IMR-90 (cell line): ENCODE data around the gene SLC34A3. TPM values are rescaled to one million over a fixed set of nuclear protein-coding genes. Genes with fewer than 3 reads are reported as not detected.

ENCODE experiments used
- ATAC-seq: fragments of 200-7000 bp; cut with Tn5 transposase; 2 replicates; pipeline ENCODE4 v1.9.1; 2020; ENCODE audit warnings: low read depth, mild to moderate bottlenecking, moderate library complexity
- BruUV-seq: library from RNA; stranded (reverse); fragments of 400-500 nt; replicated peaks from 2 replicates; lab custom pipeline; 2021; lab: Mats Ljungman, UMichigan
- CTCF ChIA-PET: fragments of 300-600 bp; formaldehyde crosslinking; extraction: SDS; loops from one replicate; lab custom pipeline; 2021; ENCODE audit warnings: antibody characterized with exemption; lab: Yijun Ruan, JAX
- POLR2A ChIA-PET: fragments of 300-600 bp; sonication (Branson Sonifier 250); formaldehyde crosslinking; loops from one replicate; lab custom pipeline; 2022; ENCODE audit warnings: antibody characterized with exemption; ENCODE audit not compliant: unreplicated experiment; lab: Charles Lee
- DNase-seq: peaks from one replicate; pipeline ENCODE4 v3.0.0; 2013
- H2AFZ ChIP-seq: replicated peaks from 2 replicates; pipeline ENCODE3; 2013; ENCODE audit warnings: low read length, mild to moderate bottlenecking; ENCODE audit not compliant: poor library complexity
- H2AK5ac ChIP-seq: 2 replicates; pipeline ENCODE4 v1.6.1; 2013; ENCODE audit warnings: low read depth, low read length, inconsistent platforms
- H2AK9ac ChIP-seq: replicated peaks from 2 replicates; pipeline ENCODE3; 2013; ENCODE audit warnings: mild to moderate bottlenecking, low read depth, low read length, moderate library complexity; ENCODE audit not compliant: poor library complexity
- H2BK120ac ChIP-seq: 2 replicates; pipeline ENCODE4 v1.6.1; 2013; ENCODE audit warnings: low read depth, low read length, inconsistent platforms
- H2BK15ac ChIP-seq: 3 replicates; pipeline ENCODE4 v1.6.1; 2013; ENCODE audit warnings: low read depth, low read length, inconsistent platforms
- H2BK20ac ChIP-seq: 2 replicates; pipeline ENCODE4 v1.6.1; 2013; ENCODE audit warnings: low read depth, mild to moderate bottlenecking, inconsistent platforms, low read length, moderate library complexity
- H2BK5ac ChIP-seq: 2 replicates; pipeline ENCODE4 v1.6.1; 2013; ENCODE audit warnings: mild to moderate bottlenecking, low read depth, low read length, inconsistent platforms; ENCODE audit not compliant: poor library complexity, severe bottlenecking
- H3K14ac ChIP-seq: replicated peaks from 2 replicates; pipeline ENCODE4 v1.6.1; 2013; ENCODE audit warnings: low read depth, low read length, inconsistent platforms
- H3K18ac ChIP-seq: 2 replicates; pipeline ENCODE4 v1.6.1; 2013; ENCODE audit warnings: low read depth, low read length, control low read depth
- H3K23ac ChIP-seq: 2 replicates; pipeline ENCODE4 v1.6.1; 2013; ENCODE audit warnings: low read depth, low read length, inconsistent platforms
- H3K27ac ChIP-seq: 2 replicates; pipeline ENCODE4 v1.5.1; 2013; ENCODE audit warnings: mild to moderate bottlenecking, control low read depth, low read length; ENCODE audit not compliant: insufficient read depth
- H3K27me3 ChIP-seq: 2 replicates; pipeline ENCODE4 v1.6.1; 2013; ENCODE audit warnings: low read length; ENCODE audit not compliant: control insufficient read depth, insufficient read depth
- H3K36me3 ChIP-seq: 2 replicates; pipeline ENCODE4 v1.6.1; 2013; ENCODE audit warnings: low read length, mixed read lengths; ENCODE audit not compliant: control insufficient read depth, insufficient read depth
- H3K4ac ChIP-seq: 2 replicates; pipeline ENCODE4 v1.6.1; 2013; ENCODE audit warnings: low read depth, low read length, inconsistent platforms
- H3K4me1 ChIP-seq: 2 replicates; pipeline ENCODE4 v1.6.1; 2013; ENCODE audit warnings: low read length, mixed read lengths; ENCODE audit not compliant: control insufficient read depth, insufficient read depth
- H3K4me2 ChIP-seq: 2 replicates; pipeline ENCODE4 v1.6.1; 2013; ENCODE audit warnings: low read depth, mild to moderate bottlenecking, control low read depth, low read length, moderate library complexity
- H3K4me3 ChIP-seq: 2 replicates; pipeline ENCODE4 v1.5.1; 2013; ENCODE audit warnings: low read depth, mild to moderate bottlenecking, control low read depth, low read length, moderate library complexity; ENCODE audit not compliant: insufficient read depth
- H3K56ac ChIP-seq: 2 replicates; pipeline ENCODE4 v1.6.1; 2013; ENCODE audit warnings: low read length, inconsistent platforms; ENCODE audit not compliant: insufficient read depth; ENCODE audit errors: extremely low read depth
- H3K79me1 ChIP-seq, 2 experiments: 2 replicates each; pipeline ENCODE4 v1.6.1; 2013; ENCODE audit warnings: low read length in 2 of 2, inconsistent platforms in 1 of 2, low read depth in 1 of 2
- H3K9ac ChIP-seq: 2 replicates; pipeline ENCODE4 v1.6.1; 2013; ENCODE audit warnings: low read depth, low read length, control low read depth
- H3K9me1 ChIP-seq: 2 replicates; pipeline ENCODE4 v1.6.1; 2013; ENCODE audit warnings: low read length, inconsistent platforms; ENCODE audit not compliant: insufficient read depth
- H3K9me3 ChIP-seq: 2 replicates; pipeline ENCODE4 v1.6.1; 2013; ENCODE audit warnings: low read length; ENCODE audit not compliant: control insufficient read depth, insufficient read depth
- H4K20me1 ChIP-seq: 2 replicates; pipeline ENCODE4 v1.6.1; 2013; ENCODE audit warnings: low read length, inconsistent platforms; ENCODE audit not compliant: insufficient read depth
- H4K5ac ChIP-seq: 2 replicates; pipeline ENCODE4 v1.6.1; 2013; ENCODE audit warnings: mild to moderate bottlenecking, low read depth, low read length, control low read depth
- H4K8ac ChIP-seq, 2 experiments: 2 replicates each; pipeline ENCODE4 v1.6.1; 2013; ENCODE audit warnings: low read depth in 2 of 2, low read length in 2 of 2, control low read depth in 1 of 2, inconsistent platforms in 1 of 2
- H4K91ac ChIP-seq: 2 replicates; pipeline ENCODE4 v1.6.1; 2013; ENCODE audit warnings: low read depth, low read length, inconsistent platforms; ENCODE audit not compliant: insufficient read depth
- CEBPB ChIP-seq: IDR thresholded peaks from 2 replicates; pipeline ENCODE4 v1.6.1; 2012; ENCODE audit warnings: low read depth, low read length, improper control_type of control experiment
- CHD1 ChIP-seq: IDR thresholded peaks from 2 replicates; pipeline ENCODE4 v1.6.1; 2012; ENCODE audit warnings: low read depth, low read length, improper control_type of control experiment
- FOS ChIP-seq: fragments of 150-350 bp; IDR thresholded peaks from 2 replicates; pipeline ENCODE4 v1.6.1; 2016; ENCODE audit warnings: low read depth, low read length
- MAZ ChIP-seq: IDR thresholded peaks from 2 replicates; pipeline ENCODE4 v1.6.1; 2012; ENCODE audit warnings: low read depth, mild to moderate bottlenecking, low read length, improper control_type of control experiment, moderate library complexity, borderline replicate concordance
- RAD21 ChIP-seq: IDR thresholded peaks from 2 replicates; pipeline ENCODE4 v1.6.1; 2012; ENCODE audit warnings: low read length, improper control_type of control experiment
- RCOR1 ChIP-seq: IDR thresholded peaks from 2 replicates; pipeline ENCODE4 v1.6.1; 2012; ENCODE audit warnings: mild to moderate bottlenecking, low read length, improper control_type of control experiment; ENCODE audit not compliant: insufficient replicate concordance
- WGBS, 2 experiments: methylation state at CpG; one replicate each; pipeline versions ENCODE4 v1.1.5 to v1.1.7; 2013; ENCODE audit warnings: missing lambda C conversion rate in 2 of 2; ENCODE audit not compliant: insufficient read length in 1 of 2; ENCODE audit errors: extremely low coverage in 2 of 2; 5-methylcytosine and 5-hydroxymethylcytosine counted together
- dilution Hi-C: fragments of 300-500 bp; cut with HindIII; formaldehyde crosslinking; loops from one replicate; pipeline ENCODE4 v1.14.3; 2018; ENCODE audit warnings: low sequenced_read_pairs; ENCODE audit not compliant: unreplicated experiment
- in situ Hi-C: fragments of 300-500 bp; cut with MboI; formaldehyde crosslinking; loops from 3 replicates; pipeline ENCODE4 v1.14.3; 2019; ENCODE audit warnings: low sequenced_read_pairs, inconsistent platforms, mixed read lengths
- intact Hi-C: fragments of 100-400 bp; cut with micrococcal nuclease; formaldehyde crosslinking; loops from 2 replicates; pipeline ENCODE4 v1.10.0; 2022
- polyA plus RNA-seq, 3 experiments: library from polyadenylated mRNA; depleted of rRNA; stranded (reverse); fragments of >200 nt; gene quantifications; 2 replicates each; pipeline ENCODE4 v1.2.3, GENCODE V29; 2012; ENCODE audit warnings: low replicate concordance in 1 of 3
- total RNA-seq: library from RNA; depleted of rRNA; stranded (reverse); fragments of >200 nt; gene quantifications from 2 replicates; pipeline ENCODE4 v1.2.3, GENCODE V29; 2012
- TF ChIP-seq, protein P1 (sequence below): conservative IDR thresholded peaks from 2 replicates; pipeline ENCODE4 v1.5.1; 2012; ENCODE audit warnings: mild to moderate bottlenecking, low read depth, low read length, improper control_type of control experiment
- TF ChIP-seq, protein P2 (sequence below): fragments of 150-350 bp; IDR thresholded peaks from 2 replicates; pipeline ENCODE4 v1.6.1; 2017; ENCODE audit warnings: mild to moderate bottlenecking, antibody characterized with exemption, low read length, low read depth

The SLC34A3 gene
- total and polyA plus RNA-seq, 2 of the 4 experiments (the other 2 are of a cell fraction), result not detected

DNA sequence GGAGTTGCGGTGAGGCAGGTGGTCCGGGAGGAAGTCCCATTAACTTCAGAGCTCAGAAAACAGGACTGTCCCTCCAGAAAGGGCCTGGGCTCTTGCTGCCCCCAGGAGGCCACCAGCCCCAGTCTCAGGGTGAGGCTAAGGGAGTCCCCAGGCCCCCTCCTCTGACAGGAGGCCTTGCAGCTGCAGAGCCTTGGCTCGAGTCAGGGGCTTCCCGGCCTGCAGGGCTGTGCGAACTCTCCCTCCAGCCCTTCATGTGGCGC lies 17.1 kb downstream of the SLC34A3 start:
- CTCF ChIA-PET, result no interaction called here
- H3K4me3 ChIP-seq, result no peak overlapping the region
- no peak overlapping the region for H4K5ac ChIP-seq
- H4K20me1 ChIP-seq, result peaks cover 19% of the 10 kb centered on the region
- H3K9me1 ChIP-seq, result peaks cover 4% of the 10 kb centered on the region
- intact Hi-C loops, result no loop called here
- no peak overlapping the region for H3K23ac ChIP-seq
- TF ChIP-seq, protein P1, sequence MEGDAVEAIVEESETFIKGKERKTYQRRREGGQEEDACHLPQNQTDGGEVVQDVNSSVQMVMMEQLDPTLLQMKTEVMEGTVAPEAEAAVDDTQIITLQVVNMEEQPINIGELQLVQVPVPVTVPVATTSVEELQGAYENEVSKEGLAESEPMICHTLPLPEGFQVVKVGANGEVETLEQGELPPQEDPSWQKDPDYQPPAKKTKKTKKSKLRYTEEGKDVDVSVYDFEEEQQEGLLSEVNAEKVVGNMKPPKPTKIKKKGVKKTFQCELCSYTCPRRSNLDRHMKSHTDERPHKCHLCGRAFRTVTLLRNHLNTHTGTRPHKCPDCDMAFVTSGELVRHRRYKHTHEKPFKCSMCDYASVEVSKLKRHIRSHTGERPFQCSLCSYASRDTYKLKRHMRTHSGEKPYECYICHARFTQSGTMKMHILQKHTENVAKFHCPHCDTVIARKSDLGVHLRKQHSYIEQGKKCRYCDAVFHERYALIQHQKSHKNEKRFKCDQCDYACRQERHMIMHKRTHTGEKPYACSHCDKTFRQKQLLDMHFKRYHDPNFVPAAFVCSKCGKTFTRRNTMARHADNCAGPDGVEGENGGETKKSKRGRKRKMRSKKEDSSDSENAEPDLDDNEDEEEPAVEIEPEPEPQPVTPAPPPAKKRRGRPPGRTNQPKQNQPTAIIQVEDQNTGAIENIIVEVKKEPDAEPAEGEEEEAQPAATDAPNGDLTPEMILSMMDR, result no peak
- TF ChIP-seq CHD1 (no peak), FOS (no peak), RCOR1 (no peak), MAZ (no peak), CEBPB (no peak), RAD21 (no peak)
- TF ChIP-seq, protein P2, sequence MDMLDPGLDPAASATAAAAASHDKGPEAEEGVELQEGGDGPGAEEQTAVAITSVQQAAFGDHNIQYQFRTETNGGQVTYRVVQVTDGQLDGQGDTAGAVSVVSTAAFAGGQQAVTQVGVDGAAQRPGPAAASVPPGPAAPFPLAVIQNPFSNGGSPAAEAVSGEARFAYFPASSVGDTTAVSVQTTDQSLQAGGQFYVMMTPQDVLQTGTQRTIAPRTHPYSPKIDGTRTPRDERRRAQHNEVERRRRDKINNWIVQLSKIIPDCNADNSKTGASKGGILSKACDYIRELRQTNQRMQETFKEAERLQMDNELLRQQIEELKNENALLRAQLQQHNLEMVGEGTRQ, result no peak
- H2AK5ac ChIP-seq, result no peak overlapping the region
- H3K4ac ChIP-seq, result no peak overlapping the region
- H2AFZ ChIP-seq, result no peak overlapping the region
- DNase-seq (no peak), ATAC-seq (no peak)
- H3K36me3 ChIP-seq, result peaks cover 9% of the 10 kb centered on the region
- H3K9me3 ChIP-seq, result no peaks in the 10 kb centered on the region
- in situ Hi-C loops, result no loop called here
- H4K91ac ChIP-seq, result no peak overlapping the region
- no peak overlapping the region for H2BK120ac ChIP-seq
- POLR2A ChIA-PET, result no interaction called here
- BruUV-seq, result no TSS peak
- dilution Hi-C loops, result no loop called here
- no peak overlapping the region for H2BK15ac ChIP-seq
- peaks cover 3 to 17% of the 10 kb centered on the region in 2 experiments; a peak in 3 of 4 replicates for H3K79me1 ChIP-seq
- H3K4me2 ChIP-seq, result no peak overlapping the region
- peak overlapping the region; percentile 58 for H2AK9ac ChIP-seq
- H3K27me3 ChIP-seq, result no peaks in the 10 kb centered on the region
- no CpG with 5 or more reads among the region's 6 CpGs for WGBS, 2 experiments
- no peak overlapping the region for H3K14ac ChIP-seq
- H2BK20ac ChIP-seq, result no peak overlapping the region
- H4K8ac ChIP-seq, result no peak overlapping the region
- no peak overlapping the region for H2BK5ac ChIP-seq
- no peak overlapping the region for H3K27ac ChIP-seq
- H3K18ac ChIP-seq, result no peak overlapping the region
- H3K56ac ChIP-seq, result no peak overlapping the region
- H3K4me1 ChIP-seq, result peaks cover 5% of the 10 kb centered on the region; the same call in 1 of the 2 replicates
- H3K9ac ChIP-seq, result no peak overlapping the region
